HG03354 (cell line): Measurements from ENCODE around the gene PODXL2.

Experiments used
- ATAC-seq: cut with Tn5 transposase; IDR thresholded peaks from one replicate; pipeline ENCODE4 v1.9.1; 2021; ENCODE audit warnings: mild to moderate bottlenecking; ENCODE audit not compliant: unreplicated experiment, poor library complexity, severe bottlenecking

PODXL2 gene

GRCh38 chr3:127628788-127629466 lies at the start of gene PODXL2:
Gene PODXL2, plus strand, starts transcription at chr3:127629185. Its CDS starts 35 bp downstream, at chr3:127629220.
- ATAC-seq: peak; percentile 59

GRCh38 chr3:127580327-127581060 lies 48.5 kb upstream of the PODXL2 start:
- ATAC-seq: no peak

DNA sequence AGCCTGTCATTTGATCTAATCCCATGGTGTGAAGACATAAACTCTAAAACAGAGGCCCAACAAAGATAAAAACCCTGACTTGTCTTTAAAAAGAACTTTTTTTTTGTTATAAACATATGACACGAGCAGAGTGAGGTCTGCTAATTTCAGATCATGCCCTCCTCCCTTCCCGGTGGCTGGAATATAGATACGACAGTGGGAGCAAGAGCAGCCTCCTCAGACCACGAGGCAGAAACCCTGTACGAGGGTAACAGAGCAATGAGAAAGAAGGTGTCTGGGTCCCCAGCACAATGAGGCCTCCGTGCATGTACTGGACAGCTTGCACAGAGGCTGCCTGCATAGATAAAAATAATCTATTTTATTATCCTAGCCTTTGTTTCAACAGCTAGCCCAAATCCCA lies 44.3 kb upstream of the PODXL2 start:
- no peak for ATAC-seq

GRCh38 chr3:127585163-127585812 lies 43.7 kb upstream of the PODXL2 start:
- ATAC-seq: no peak

GRCh38 chr3:127585813-127586413 lies 43.1 kb upstream of the PODXL2 start:
- ATAC-seq: no peak

GRCh38 chr3:127587876-127588275 lies 41.1 kb upstream of the PODXL2 start:
- ATAC-seq: no peak

DNA sequence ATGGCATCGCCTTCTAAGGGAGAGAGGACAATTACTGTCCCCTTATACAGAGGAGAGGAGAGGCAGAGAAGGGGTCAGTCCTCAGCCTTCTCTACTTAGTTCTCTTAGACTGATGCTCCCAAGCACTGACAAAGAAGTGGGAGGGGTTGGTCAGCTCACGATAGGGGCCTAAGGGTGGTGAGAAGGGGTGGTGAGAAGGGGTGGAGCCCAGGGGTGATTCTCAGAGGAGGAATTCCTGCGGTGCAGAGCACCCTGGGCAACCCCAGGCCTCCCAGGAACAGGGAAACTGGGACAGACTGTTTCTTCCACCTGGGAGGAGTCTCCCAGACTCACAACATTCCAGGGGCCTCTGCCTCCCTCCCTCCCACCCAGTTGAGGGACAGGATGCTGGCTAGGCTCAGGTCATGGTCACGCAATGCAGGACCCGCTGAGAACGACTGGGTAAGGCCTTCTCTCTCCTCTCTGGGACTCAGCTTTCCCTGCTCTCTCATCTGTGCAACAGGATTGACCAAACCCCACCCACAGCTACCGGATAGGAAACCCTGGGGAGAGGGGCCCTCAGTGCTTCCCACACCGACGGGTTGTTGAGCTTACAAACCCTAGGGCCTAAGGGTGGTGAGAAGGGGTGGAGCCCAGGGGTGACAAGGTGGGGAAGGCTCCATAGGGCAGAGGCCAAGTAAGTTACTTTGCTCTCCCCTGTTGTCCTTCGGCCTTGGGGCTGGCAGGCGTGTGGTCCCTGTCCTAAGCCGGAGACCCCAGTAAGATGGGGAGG lies 40.0 kb upstream of the PODXL2 start:
- ATAC-seq: no peak

DNA sequence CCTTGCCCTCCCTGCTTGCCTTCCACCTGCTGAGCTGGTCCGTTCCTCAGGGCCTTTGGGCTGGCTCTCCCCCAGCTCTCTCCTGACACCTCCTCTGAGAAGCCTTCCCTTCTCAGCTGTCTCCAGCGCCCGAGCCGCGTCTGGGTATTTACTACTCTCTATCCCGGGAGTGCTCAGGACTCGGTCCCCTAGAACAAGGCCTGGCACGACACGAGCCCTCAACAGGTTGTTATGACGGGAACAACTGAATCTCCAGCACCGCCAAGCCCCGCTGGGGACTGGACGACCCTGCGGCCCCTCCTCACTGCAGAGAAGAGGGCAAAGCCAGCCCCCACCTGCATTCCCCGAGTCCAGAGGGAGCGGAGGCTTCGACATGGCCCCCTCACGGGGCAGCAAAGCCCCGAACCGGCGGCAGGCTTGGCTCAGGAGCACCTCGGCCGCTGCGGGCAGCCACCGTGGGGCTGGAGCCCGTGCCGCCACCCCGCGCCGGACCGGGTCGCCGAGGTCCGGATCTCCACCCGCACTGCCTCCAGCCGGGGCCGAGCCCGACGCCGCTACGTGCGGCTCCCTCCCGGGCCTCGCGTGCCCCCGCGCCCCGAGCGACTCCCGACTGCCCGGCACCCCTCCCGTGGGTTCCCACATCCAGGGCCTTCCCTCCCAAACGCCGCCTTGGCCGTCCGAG lies 39.2 kb upstream of the PODXL2 start:
- peak; percentile 11 for ATAC-seq

DNA sequence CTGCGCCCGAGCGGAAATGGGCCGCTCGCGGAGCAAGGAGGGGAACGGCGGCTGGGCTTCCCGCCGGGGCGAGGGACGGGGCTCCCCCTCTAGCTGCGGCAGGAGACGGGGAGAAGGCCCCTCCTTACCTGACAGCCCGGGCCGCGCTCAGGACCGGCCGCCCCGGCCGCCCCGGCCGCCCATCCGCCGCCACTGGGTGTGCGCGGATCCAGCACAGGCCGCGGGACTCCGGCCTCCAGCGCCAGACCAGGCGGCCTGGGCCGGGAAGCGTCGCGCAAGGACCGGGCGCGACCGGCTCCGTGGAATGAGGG lies 38.7 kb upstream of the PODXL2 start:
- peak; percentile 37 for ATAC-seq

GRCh38 chr3:127590593-127591465 lies 38.2 kb upstream of the PODXL2 start, which contains the start of gene TPRA1:
Gene TPRA1, minus strand, starts transcription at chr3:127590733. Its CDS starts 10,587 bp downstream, at chr3:127580146.
- peak; percentile 82 for ATAC-seq

DNA sequence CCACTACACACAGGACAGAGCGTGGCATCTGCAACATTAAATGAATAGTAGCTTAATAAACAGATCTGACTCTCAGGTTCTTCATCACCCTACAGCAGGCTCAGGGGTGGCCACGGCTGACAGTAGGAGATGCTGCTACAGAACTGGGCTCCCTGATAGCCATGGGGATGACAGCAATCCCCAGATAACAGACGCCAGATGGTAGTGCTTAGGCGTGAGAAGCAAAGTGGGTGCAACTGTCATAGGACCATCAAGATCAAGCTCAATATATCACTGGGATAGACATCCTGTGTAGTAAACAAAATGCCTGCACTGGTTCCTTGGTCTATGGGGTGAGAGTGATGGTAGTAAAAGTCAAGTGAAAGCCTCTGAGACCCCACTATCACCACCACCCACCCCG lies 35.8 kb upstream of the PODXL2 start:
- no peak for ATAC-seq

- ATAC-seq: no peak
Observed at GRCh38 chr3:127595303-127595702, 33.7 kb upstream of the PODXL2 start.

DNA sequence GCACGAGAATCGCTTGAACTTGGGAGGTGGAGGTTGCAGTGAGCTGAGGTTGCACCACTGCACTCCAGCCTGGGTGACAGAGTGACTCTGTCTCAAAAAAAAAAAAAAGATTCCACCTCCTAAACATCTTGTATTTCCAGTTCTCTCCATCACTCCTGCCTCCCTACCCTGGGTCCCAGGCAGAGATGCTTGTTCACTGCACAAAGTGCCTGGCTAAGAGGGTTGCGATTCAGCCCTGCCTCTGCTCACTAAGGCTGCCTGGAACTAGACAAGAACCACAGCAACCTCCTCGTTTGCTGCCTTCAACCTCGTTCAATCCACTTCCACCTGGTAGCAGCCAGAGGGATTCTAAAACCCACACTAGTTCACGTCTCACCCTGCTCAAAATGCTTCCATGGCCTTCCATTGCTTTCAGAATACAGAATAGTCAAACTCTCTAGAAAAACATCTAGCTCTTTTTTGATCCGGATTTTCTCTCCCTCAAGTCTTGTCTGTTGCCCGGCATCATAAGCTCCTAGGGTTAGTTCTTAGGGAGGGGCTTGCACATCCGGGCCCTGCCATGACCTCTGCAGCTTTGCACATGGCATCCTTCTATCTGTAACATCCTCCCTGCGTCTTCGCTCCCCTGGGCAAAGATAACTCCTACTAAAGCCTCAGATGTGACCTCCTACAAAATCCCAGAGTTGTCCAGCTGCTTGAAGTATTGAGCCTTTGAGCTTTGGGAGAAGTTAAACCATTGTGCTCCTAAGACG lies 31.8 kb upstream of the PODXL2 start:
- no peak for ATAC-seq

DNA sequence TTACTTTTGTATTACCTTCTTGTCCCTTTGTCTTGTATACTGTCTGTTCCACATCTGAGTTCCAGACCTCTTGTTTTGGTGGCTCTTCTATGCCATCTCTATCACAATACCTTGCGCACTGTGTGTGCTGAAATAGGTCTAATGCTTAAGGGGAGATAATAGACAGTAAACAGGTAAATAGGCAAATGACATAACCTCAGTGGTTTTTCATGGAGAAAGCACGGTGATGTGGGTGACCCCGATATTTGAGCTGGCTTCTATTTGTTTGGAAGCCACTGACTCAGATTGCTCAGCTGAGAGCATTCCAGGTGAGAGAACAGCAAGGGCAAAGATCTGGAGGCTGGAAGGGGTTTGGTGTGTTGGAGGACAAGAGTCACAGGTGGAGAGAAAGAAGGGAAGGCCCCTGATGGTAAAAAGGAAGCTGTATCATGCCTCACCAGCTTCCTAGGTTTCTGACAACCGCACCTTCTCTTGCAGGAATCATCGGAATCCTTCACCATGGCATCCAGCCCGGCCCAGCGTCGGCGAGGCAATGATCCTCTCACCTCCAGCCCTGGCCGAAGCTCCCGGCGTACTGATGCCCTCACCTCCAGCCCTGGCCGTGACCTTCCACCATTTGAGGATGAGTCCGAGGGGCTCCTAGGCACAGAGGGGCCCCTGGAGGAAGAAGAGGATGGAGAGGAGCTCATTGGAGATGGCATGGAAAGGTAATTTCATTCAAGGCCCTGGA lies 30.0 kb upstream of the PODXL2 start:
- no peak for ATAC-seq

DNA sequence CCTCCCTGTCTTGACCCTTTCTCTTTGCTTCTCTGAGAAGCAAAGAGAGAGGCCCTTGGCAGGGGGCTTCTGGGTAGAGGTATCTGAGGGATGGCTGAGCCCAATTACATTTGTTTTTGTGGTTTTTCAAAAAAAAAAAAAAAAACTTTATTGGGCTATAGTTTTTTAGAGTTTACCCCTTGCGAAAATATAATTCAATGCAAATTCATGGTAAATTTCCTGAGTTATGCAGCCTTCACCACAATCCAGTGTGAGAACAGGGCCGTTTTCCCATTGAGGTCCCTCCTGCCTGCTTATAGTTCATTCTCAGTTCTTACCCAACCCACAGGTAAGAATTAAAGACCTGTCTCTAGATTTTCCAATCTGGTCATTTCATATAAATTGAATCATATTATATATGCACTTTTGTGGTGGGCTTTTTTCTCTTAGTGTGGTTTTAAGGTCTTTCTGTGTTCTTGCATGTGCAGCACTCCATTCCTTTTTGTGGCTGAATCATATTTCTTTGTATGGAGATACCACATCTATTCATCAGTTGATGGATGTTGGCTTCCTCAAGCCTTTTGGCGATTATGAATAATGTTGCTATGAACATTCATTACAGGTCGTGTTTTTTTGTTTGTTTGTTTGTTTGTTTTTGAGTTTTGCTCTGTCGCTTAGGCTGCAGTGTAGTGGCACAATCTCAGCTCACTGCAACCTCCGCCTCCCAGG lies 28.1 kb upstream of the PODXL2 start:
- ATAC-seq: no peak

- ATAC-seq: peak; percentile 53
Observed at GRCh38 chr3:127604035-127604434, 24.9 kb upstream of the PODXL2 start.
